Prostate gland (tissue), 2 donors: ENCODE results near the gene BPIFB6.

Experiments used
- POLR2A ChIP-seq: fragments of 450-650 bp; IDR thresholded peaks from one replicate; pipeline ENCODE4 v1.6.1; 2016; ENCODE audit warnings: antibody characterized with exemption, mild to moderate bottlenecking
- POLR2AphosphoS5 ChIP-seq: sonication (generic); formaldehyde crosslinking; IDR thresholded peaks from one replicate; pipeline ENCODE4 v1.6.1; 2017; ENCODE audit warnings: antibody characterized with exemption
- TF ChIP-seq, protein P1 (sequence below), 4 experiments: fragments of 200-600 bp in 2 of 4; fragments of 450-650 bp in 2 of 4; sonication (generic) in 2 of 4; IDR thresholded peaks; 1 replicate in 3 of 4; 2 replicates in 1 of 4; pipeline ENCODE4 v1.5.1; 2016 to 2019; ENCODE audit warnings: antibody characterized with exemption in 4 of 4, mild to moderate bottlenecking in 2 of 4, moderate library complexity in 2 of 4

DNA sequence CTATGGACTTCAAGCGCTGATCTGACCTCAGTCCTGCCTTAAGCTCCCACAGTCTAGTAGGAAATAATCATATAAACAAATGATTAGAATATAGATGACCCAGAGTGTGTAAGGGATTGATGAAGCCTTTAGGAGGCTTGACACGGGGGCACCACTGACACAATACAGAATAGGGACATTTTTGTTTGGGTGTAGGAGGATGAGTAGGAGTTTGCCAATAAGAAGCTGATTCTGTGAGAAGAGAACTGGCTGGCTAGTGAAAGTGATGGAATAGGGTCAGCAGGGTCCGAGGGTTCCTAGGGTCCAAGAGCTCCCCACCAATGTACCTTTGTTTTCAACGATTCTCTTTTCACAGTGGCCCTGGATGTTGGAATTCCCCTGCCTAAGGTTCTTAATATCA is 40.9 kb downstream of the BPIFB6 start:
- TF ChIP-seq POLR2AphosphoS5 (no peak), POLR2A (no peak)
- TF ChIP-seq, protein P1, sequence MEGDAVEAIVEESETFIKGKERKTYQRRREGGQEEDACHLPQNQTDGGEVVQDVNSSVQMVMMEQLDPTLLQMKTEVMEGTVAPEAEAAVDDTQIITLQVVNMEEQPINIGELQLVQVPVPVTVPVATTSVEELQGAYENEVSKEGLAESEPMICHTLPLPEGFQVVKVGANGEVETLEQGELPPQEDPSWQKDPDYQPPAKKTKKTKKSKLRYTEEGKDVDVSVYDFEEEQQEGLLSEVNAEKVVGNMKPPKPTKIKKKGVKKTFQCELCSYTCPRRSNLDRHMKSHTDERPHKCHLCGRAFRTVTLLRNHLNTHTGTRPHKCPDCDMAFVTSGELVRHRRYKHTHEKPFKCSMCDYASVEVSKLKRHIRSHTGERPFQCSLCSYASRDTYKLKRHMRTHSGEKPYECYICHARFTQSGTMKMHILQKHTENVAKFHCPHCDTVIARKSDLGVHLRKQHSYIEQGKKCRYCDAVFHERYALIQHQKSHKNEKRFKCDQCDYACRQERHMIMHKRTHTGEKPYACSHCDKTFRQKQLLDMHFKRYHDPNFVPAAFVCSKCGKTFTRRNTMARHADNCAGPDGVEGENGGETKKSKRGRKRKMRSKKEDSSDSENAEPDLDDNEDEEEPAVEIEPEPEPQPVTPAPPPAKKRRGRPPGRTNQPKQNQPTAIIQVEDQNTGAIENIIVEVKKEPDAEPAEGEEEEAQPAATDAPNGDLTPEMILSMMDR (IDR thresholded peaks at IDR 0.05): no peak
